ENCODE results near the gene PSMD6.
A peak's percentile ranks its signal among the peaks of the same experiment; 100 is the strongest.

The PSMD6 gene

DNA sequence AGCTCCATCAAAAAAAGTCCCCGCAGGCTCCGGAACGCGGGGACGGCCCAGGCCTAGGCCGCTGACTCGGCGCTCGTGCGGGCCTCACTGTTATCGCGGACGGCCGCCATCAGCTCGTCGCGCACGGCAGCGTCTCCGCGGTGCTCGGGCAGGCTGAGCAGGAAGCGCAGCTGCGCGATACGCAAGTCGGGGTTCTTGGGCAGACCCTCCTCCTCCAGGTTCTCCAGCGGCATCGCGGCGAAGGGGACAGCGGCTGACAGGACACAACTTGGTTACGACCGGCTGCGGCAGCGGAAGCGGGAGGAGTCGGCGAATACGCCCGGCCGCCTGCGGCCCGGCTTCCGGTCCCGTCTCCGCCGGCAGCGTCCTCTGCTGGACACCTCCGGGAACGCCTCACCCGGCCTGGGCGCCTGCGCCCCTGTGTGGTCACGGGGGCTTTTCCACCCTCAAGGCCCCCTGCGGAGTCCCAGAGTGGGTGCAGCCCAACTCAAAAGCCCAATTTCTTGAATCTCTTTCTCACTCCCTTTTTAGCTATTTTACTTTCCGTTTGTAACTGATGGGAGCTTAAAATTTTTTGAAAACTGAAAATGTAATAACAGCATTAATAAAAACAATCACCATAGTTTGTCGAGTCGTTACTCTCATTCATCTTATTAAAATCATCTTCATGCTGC lies at the start of gene PSMD6:
Gene PSMD6 (minus strand): TSS at position 308 of the 674 bp plus-strand sequence. CDS start 75 bp downstream, at position 233.
- DNase-seq, result peak; percentile 76

DNA sequence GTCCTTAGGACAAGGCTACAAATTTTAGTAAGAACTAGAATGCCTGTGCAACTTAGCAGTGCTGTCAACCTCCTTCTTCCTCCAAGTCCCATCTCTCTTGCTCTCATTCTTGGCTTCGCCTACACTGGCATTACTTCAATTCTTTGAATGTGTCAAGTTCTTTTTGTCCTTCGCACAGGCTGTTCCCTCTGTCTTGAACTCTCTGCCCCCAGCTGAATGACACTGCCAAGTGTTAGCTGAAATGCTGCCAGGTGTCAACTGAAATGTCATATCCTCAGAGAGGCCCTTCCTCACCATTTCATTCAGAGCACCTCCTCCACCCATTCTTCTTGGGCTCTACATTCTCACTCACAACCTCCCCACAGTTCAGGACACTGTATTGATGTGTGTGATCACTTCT lies 48.8 kb upstream of the PSMD6 start:
- no peak for DNase-seq

DNA sequence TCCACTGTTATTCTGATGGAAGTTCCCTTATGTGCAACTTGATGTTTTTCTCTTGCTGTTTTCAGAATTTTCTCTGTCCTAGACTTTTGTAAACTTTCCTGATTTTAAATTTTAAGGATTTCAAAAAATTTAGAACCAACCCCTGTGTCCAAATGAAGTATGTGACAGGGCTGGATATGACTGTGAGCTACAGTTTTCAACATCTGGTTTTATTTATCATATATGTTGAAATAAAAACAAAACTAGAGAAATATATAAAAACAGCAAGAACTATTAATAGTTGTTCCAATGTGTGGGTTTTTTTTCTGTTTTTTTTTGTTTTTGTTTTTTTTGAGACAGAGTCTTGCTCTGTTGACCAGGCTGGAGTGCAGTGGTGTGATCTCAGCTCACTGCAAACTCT lies 47.4 kb upstream of the PSMD6 start:
- DNase-seq, result no peak

DNA sequence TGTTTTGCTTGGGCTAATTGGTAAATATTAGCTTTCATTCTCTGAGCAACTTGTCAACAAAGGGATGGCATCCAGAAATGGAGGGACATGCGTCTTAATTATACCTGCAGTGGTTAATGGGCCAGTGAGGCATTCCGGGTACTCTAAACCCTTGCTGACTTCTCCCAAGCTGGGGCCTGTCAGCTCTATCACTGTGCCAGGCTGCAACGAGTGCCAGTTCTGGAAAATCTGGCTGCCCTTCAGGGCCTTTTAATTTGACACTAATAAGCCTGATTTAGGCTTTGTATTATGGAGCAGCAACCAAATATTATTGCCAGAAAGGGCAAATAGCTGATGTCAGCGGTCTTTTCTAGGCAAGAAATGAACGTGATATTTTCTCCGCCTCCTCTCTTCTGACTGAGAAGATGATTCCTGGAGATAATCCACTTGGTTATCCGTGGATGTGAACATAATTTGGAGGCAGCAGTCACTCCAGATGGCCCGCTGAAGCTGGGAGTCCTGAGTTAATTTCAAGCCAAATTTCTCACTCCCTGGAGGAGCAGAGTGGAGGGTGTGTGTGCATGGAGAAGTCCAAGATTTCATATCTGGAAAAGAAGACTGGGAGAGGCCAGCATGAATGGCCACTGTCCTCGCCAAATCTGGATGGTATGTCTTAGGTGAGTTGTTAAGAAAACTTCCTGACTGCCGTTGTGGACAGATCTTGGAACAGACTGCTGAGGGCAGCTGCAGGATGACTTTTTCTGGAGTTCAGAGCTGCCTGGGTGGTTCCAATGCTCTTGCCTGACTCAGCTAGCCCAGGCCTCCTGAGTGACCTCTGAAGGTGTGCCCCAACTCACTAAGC lies 44.4 kb upstream of the PSMD6 start:
- no peak for DNase-seq

DNA sequence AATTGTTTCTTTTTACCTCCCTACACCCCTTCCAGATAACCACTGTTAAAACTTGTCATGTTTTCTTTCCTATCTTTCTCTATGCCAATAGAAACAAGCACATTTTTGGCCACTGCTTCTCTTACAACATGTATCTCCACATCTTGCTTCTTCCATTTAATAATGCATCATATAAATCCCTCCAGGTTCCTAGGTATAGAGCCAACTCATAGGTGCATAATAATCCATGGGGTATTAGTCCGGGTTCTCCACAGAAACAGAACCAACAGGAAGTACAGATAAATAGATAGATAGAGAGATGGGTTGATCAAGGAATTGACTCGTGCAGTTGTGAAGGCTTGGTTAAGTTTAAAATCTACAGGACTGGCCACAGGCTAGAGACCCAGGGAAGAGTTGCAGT lies 41.5 kb upstream of the PSMD6 start:
- DNase-seq, result no peak

DNA sequence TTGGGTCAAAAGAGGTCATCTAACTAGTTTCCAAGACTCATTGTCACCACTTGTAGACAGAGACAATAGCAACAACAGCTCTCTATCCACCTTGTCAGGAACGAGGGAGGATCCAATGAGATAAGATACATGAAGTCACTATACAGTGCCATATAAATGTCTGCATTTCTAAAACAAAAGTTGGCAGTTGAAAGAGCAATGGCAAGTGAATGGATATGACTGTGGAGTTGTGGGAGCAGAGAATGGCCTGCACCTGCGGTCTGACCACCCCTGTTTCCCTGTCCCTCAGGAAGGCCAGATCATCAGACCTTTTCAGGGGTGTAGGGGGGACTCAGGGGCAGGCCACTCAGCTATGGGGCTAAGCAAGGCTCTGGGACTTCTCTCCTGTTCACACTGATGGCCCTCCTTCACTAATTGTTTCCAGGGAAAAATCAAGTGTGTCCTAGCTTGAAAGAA lies 40.7 kb upstream of the PSMD6 start:
- no peak for DNase-seq

DNA sequence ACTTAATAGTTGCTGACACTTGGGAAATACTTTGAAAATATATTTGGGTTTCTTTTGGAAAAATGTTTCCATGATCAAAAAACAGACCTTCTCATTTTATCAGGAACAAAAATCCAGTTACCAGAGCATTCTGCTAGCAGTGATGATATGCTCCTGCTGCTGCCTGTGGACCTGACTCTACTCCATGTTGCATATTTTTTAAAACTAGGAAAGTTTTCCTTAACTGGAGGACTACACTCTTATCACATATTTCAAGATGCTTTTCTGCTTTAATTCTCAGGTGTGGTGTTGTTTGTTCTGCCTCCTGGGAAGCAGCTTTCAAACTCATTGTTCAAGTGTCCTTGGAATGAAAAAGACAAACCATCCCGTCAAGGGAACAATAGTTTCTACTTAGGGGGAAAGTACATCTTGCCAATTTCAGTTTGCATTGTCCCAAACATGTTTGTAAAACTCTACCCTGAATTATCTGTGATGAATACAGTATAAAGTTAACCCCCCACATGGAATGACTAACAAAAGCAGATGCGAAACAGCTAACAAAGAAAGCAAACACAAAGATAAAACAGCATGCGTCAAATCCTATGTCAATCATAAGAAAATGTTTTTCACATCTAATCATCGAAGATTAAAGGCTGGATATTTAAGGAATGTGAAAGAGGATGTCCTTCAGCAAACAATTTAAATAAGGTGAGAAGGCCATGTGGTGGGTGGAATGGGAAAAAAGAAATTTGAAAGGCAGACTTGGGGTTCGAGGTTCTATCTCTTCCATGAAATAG lies 40.1 kb upstream of the PSMD6 start:
- peak; percentile 32 for DNase-seq

DNA sequence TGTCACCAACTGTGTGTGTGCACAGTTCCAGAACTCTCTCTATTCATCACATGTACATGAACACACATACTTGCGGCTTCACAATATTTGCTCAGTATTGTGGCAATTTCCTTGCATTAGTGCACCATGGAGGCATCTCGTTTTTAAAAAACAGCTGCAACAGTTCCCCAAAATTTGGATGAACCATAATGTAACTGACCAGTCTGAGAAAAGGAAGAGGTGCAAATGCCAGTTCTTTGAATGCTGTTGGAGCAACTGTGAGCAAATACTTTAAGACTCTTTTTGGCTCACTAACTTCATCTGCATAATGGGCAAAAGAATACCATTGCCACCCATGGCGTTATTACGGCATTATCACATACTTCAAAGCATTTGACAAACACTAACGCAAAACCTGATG lies 38.3 kb upstream of the PSMD6 start:
- no peak for DNase-seq

DNA sequence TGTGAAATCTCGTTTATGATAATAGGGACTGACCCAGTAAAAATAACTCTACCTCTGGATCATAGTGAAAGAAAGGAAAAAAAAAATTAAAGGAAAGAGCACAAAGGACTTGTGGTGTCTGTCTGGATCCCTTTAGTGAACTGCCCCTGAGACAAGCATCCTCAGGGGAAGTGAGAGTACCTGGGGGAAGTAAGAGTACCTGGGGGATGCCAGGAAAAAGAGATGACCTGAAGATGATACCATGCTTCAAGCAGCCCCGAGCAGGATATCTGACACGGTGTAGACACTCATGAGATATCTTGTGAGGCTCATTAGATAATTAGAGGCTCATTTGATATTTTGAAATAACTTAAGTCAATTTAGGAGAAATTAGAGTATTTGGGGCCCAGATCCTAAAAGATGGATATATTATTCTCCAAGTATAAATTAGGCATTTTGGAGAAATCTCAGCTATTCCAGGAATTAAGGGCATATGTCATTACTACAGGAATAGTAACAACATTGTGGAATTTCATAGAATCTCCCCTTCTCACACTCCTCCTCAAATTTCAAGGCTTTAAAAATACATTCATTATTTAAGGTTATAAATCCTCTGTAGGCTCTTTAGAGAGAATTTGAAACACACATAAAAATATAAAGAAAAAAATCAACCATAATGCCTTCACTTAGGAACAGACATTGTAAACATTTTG lies 36.3 kb upstream of the PSMD6 start:
- DNase-seq, result no peak

DNA sequence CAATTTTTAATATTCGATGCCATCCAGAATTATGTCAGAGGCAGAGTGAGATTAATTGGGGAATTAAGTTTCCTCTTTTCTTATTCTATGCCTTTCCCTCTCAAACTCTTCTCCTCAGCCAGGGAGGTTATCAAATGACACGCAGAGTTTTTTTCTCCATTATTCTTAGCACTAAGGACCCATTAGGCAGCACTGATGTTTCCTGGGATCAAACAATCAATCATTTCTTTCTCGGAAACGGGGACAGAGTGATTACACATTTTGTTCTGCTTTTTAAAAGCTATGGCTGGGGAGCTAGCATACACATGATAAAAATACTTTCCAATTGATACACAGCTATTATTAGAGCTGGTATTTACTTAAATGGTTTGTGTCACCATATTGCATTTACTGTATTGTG lies 35.3 kb upstream of the PSMD6 start:
- DNase-seq, result no peak

DNA sequence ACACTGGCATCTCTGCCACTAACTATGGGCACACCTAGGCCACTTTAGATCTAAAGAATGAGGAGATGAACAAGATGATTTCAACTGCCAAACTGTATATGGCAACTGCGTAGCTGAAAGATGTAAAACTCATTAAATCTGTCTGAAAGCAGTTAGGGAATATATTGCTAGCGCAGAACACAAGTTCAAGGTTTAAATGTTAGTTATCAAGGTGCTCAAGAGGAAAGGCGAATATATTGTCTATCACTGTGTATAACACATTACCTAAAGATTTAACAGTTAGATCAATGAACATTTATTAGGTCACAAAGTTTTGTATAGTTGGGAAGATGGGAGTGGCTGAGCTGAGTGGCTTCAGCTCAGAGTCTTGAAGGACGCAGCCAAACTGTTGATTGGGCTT lies 33.9 kb upstream of the PSMD6 start:
- no peak for DNase-seq

DNA sequence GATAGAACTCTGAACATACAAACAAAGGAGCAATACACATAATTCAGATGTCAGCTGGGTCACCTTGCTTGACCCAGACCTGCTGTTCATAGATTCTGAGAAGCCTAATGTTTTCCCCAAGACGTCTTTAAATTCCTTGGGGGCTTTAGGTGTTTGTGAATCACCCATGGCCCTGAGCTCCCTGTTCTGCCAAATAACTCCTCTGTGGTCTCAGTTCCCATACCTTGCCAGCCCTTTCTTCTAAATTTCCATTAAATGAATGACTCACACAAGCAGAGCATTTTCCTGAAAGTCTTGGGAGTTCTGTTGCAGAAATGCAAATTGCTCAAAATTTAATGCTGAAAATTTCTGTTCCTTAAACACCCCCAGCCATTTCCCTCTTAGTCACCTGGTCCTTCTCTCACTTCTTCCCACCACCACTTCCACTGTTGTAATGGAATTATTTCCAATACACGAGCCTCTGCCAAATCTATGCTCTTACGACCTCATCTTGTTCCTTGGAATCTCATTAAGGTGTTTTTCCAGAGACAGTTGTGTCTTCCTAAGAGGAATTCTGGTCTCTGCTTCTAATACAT lies 33.4 kb upstream of the PSMD6 start:
- no peak for DNase-seq

DNA sequence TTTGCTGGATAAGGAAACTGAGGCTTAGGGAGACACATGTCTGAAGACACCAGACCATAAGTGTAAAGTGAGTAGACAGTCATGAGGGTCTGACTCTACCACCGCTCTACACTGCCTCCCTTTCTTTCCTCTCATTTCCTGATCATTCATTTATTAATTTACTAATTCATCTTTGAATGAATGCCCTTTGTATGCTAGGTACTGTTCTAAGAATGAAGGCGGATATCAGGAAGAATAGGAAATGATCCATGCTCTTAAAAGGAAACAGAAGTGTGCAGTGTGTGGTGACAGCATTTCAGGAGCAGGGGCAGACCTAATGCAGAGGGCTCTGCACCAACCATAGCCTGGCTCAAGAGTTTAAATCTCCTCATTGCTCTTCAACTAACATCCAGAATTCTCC lies 31.8 kb upstream of the PSMD6 start:
- DNase-seq, result no peak

DNA sequence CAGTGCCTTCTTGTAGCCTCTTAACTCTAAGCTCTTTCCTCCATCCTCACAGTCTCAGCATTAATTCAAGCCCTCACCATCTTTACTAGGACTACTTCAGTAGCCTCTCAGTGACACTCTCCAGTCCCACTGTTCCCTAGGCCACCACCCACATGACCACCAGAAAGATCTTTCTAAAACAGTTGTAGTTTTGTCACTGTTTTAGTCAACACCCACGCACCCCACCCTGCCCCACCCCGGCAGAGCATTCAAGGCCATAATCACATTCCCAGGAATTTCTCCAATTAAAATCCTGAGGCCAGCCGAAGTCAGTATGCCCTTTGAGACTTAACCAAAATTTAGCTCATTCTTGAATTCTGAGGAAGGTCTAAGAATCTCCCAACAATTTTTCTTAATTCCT lies 31.2 kb upstream of the PSMD6 start:
- DNase-seq, result no peak

DNA sequence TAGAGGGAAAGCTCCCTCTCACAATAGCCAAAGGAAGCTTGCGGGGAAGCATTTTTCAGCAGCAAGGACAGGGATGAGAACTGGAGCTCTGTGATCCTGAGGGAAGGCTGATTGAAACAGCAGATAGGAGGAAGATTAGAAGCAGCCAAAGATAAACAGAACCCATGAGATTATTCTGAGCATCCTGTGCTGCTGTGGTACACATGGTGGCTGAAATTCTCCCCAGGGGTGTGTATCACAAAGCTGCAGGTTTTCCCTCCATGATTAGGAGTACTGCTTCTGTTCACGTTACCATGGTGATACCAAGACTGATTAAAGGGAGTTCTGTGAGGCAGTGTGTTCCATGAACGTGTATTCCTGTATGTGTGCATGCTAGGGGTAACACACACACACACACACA lies 30.3 kb upstream of the PSMD6 start:
- DNase-seq, result no peak

DNA sequence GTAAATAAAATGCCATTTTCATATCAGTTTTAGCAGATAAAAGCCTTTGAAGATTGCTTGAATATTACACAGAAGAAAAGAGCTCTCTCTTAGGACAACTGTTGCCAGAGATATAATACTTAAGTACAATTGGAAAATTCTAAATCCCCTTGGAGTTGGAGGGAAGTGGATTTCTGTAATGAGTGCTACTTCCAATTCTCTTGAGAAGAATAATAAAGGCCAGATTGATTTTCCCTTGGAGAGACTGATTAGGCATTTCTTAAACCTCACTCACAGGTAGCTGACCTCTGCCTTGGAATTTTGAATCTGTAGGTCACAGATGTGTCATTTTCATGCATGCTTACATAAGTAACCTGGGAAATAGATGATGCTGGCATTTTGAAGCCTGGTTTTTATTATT lies 29.8 kb upstream of the PSMD6 start:
- DNase-seq, result no peak

DNA sequence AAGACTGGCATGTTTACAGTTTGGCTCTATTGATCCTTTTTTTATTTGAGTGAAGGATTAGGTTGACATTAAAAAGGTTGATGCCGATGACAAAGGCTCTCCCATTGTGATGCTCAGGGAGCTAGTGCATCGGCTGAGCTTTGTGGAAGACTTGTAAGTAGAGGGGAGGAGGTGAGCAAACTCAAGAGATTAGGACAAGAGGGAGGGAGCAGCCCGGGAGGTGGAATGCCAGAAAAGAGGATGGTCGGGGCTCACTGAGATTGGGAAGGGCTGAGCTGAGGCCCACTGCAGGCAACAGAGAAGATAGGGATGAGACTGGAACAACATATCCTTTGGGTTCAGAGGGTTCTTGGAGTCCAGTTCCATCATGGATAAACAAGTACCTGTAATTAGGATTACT lies 26.5 kb upstream of the PSMD6 start:
- no peak for DNase-seq

DNA sequence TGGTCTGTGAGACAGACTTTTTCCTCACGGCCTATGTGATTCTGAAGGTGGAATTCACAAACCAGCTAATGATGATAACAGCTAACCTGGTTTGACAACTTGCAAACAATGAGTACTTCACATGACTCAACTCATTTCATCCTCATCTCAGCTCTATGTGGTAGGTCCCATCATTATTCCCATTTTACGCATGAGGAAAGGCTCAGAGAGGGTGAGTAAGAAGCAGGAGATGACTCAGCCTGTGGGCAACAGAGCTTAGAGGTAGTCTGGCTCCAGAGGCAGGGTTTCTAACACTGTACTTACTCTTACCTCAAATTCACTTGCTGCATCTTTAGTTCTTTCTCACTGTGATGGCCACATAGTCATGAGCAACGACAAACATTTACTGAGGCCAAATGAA lies 25.8 kb upstream of the PSMD6 start:
- DNase-seq, result peak; percentile 67

DNA sequence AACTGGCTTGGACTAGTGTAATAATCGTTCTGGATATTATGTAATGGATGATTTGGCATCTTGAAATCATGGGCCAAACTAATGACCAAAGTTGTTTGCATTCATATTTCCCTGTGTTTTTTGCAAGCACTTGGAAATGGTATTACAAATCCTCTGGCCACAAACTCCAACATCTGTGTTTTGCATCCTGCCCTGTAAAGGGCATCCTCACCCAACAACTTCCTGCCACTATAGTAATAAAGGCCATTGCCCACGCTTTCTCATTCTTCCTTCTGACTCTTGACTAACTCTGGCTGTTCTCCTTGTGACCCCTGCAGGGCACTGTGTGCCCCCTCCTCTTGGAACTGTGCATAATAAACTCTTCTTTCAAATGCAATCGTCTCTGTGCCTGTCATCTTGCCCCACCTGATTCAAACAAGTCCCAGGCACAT lies 25.4 kb upstream of the PSMD6 start:
- DNase-seq, result no peak

DNA sequence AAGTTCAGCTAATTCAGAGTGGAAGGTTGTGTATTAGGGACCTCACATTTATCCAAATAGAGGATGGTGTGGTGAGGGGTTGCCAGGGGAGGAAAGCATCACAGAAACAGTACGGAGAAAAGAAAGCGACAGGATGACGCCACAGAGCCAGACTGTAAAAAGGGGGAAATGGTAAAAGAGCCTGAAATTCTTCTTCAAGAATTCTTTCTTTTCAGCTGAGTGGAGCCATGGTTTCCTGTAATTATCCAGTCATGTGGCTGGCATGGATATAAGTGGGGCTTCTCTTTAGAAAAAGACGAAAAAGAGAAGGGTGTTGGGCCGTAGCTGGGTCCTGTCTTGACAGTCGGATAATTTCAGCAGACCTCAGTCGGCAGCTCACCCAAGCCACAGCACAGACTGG lies 24.5 kb upstream of the PSMD6 start:
- no peak for DNase-seq

DNA sequence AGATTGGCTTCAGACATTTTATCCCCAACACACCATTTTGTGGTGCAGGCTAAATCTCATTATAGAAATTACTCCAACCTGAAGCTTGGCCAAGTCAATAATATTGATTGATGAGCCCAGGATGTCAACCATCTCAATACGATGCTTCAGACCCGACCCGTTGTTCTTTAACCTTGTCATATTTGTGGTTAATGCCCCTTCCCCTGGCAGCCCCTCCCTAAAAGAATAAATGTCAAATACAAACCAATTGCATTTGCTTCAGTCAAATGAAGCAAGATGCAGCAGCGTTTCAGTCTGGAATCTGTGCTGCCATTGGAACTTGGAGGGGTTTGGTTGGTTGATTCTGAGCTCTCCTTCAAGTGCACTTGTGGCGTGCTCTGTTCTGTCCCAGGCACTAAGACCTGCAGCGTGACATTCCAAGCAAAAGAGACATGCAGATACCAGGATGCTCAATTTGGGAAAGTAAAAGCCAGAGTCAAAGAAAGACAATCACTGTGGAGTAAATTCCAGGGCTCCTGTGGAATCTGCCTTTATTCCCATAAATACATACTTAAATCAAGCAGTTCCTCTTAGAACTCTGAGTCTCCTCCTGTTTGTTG lies 23.8 kb upstream of the PSMD6 start:
- DNase-seq, result no peak

DNA sequence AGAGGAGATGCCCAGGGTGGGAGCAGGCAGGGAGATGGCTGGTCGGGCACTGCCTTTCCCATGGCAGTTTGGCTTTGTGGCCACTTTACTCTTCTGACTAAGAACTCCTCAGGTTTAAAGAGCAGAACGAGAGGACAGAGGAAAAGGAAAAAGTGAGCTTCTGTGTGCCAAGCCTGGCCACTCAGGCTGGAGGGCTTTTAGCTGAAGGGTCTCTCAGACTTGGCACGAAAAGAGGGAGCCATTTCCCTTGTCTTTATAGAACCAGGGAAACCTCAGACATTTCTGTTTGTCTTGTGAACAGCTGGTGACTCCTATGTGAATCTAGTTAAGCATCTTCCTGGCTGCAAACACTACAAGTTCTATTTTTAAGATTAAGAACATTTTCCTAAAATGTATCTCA lies 23.3 kb upstream of the PSMD6 start:
- no peak for DNase-seq

Data from kidney glomerular epithelial cell (primary cell).